HG03060 (cell line): ENCODE results near the gene ZCWPW1.
"Not testable (repeated sequence)": the region's sequence is repeated elsewhere in the genome, so short reads cannot be mapped to it uniquely, and the experiment has no call there.

Source experiments
- ATAC-seq: cut with Tn5 transposase; IDR thresholded peaks from one replicate; pipeline ENCODE4 v1.9.1; 2021; ENCODE audit warnings: low read depth, moderate number of reproducible peaks; ENCODE audit not compliant: unreplicated experiment

The ZCWPW1 gene

GRCh38 chr7:100380196-100380595, 48.3 kb downstream of the ZCWPW1 start:
- no peak for ATAC-seq

DNA sequence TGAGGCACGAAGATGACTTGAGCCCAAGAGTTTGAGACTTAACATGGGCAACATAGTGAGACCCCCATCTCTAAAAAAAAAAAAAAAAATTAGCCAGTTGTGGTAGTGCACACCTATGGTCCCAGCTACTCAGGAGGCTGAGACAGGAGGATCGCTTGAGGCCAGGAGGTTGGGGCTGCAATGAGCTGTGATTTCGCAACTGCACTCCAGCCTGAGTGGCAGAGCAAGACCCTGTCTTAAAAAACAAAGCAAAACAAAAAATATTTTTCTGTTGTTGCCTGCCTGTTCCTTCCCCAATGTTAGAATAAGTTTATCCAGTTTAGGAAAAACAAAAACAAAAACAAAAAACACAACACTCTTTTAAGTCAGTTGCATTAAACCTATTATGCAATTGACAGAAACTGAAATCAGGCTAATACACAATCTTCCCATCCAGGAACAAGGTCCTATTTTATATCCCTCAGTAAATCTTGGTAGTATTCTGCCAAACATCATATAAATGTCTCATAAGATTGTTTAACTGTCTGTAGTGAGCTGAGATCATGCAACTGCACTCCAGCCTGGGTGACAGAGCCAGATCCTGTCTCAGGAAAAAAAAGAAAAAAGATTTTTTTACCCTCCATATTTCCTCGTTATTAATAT, 50.3 kb downstream of the ZCWPW1 start:
- ATAC-seq = no peak

GRCh38 chr7:100376066-100376465, 52.4 kb downstream of the ZCWPW1 start:
- no peak for ATAC-seq

DNA sequence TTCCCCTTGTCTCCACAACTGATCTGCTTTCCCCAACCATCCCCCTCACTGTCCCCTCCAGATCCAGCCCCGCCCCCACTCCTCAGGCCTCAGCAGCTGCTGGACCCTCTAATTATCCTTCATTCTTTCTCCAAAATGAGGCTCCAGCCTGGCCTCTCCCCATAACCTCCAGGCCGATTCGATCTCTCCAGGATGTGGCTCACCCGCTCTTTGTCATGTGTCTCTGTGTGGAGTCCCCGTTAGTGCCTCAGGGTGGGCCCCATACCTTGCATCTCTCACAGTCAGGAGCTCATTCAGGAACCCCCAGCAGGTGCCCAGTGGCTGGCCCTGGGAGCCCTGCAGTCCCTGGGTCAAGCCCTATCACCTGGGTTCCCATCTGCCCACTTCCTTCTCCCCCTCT, 53.9 kb downstream of the ZCWPW1 start:
- ATAC-seq = no peak

DNA sequence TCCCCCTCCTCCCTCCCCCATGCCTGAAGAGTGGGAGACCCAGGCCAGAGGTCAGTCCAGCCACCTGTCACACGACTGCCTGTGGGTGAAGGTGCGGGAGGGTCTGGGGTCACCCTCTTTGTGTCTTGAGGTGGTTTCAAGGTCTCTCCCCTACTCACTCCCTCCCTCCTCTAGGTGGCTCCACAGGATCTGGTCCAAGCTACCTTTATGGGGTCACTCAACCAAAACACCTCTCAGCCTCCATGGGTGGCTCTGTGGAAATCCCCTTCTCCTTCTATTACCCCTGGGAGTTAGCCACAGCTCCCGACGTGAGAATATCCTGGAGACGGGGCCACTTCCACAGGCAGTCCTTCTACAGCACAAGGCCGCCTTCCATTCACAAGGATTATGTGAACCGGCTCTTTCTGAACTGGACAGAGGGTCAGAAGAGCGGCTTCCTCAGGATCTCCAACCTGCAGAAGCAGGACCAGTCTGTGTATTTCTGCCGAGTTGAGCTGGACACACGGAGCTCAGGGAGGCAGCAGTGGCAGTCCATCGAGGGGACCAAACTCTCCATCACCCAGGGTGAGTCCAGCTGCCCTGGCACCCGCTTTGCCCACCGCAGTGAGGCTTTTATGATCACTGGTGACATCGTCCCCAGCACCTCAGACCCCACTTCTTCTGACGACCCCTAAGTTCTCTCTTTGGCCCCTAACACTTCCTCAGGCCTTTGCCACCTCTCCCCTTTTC, 54.5 kb downstream of the ZCWPW1 start:
- not testable (repeated sequence) for ATAC-seq

GRCh38 chr7:100373261-100373831, 55.2 kb downstream of the ZCWPW1 start, which contains the start of gene PILRA:
Gene PILRA, plus strand, starts transcription at chr7:100373487. Its CDS starts 170 bp downstream, at chr7:100373657.
- ATAC-seq = no peak

- no peak for ATAC-seq
Observed at GRCh38 chr7:100372694-100373093, 55.8 kb downstream of the ZCWPW1 start.

DNA sequence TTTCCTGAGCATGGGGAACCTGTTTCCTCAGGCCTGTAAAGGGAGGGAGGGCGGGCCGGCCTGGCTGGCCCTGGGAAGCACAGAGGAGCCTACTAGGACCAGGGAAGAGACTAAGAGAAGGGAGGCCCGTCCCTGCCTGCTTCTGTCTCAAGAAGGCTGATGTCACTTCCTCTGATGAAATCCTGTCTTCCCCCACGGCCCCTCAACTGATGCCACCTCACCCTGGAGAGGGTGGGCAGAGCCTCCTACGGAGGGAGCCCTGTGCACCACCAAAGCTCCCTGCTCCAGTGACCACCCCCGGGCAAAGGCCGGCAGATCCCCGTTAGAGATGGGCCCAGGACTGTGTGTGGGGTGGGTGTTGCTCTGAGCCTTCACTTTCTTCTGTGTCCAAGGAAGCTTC, 56.2 kb downstream of the ZCWPW1 start:
- no peak for ATAC-seq

DNA sequence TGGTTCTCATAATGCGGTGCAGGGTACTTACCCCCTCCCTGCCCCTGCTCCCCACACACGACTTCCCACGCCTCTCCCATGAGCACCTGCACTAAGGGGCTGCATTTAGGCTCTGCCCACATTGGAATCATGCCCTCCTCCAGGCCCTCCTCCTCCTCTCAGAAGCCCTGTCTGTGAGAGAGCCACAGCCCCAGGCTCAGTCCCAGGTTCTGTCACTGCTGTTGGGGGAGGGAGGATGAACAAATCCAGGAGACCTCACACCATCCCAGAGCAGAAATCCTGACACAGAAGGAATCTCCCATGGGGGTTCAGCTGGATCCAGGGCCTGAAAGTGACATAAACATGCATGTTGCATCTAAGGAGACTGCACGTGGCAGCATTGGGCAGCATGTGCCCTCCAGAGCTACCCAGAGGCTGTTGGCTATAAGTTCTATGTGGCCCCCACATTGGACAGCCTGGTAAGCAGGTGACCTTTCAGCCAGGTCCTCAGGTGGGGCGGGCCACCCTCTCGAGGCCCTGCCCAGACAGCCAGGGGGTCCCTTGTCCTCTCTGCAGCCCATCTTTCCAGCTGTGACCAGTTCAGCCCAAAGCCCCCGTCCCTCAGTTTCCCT, 56.8 kb downstream of the ZCWPW1 start:
- no peak for ATAC-seq

GRCh38 chr7:100370746-100371145, 57.8 kb downstream of the ZCWPW1 start:
- no peak for ATAC-seq

GRCh38 chr7:100370303-100370702, 58.2 kb downstream of the ZCWPW1 start:
- ATAC-seq = no peak

- ATAC-seq = peak; percentile 68
Observed at GRCh38 chr7:100369105-100369504, 59.4 kb downstream of the ZCWPW1 start.

DNA sequence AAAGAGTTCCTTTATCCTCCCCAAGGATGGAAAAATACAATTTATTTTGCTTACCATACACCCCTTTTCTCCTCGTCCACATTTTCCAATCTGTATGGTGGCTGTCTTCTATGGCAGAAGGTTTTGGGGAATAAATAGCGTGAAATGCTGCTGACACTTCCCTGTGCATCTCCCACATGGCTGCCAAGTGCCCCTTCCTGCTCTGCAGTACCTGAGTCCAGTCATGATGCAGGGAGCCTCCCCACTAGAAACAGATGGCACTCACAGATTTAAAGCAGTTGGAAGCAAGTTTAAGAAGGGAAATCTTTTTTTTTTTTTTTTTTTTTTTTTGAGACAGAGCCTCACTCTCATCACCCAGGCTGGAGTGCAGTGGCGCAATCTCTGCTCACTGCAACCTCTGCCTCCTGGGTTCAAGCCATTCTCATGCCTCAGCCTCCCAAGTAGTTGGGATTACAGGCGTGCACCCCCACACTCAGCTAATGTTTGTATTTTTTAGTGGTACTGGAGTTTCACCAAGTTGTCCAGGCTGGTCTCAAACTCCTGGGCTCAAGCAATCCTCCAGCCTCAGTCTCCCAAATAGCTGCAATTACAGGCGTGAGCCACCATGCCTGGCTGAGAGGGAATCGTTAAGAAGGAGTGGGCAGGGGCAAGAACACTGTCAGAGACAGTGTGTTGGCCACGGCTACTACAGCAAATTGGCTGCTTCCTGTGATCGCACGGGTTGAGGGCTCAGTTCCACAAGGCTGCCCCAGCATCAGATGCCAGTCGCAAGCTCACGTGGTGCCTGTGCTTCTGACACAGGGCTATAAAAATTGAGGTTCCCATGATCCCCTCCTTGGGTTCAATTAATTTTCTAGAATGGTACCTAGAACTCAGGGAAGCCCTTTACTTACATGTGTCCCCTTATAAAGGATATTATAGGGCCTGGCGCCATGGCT, 60.6 kb downstream of the ZCWPW1 start:
- ATAC-seq = no peak

GRCh38 chr7:100367251-100367620, 61.3 kb downstream of the ZCWPW1 start:
- no peak for ATAC-seq

DNA sequence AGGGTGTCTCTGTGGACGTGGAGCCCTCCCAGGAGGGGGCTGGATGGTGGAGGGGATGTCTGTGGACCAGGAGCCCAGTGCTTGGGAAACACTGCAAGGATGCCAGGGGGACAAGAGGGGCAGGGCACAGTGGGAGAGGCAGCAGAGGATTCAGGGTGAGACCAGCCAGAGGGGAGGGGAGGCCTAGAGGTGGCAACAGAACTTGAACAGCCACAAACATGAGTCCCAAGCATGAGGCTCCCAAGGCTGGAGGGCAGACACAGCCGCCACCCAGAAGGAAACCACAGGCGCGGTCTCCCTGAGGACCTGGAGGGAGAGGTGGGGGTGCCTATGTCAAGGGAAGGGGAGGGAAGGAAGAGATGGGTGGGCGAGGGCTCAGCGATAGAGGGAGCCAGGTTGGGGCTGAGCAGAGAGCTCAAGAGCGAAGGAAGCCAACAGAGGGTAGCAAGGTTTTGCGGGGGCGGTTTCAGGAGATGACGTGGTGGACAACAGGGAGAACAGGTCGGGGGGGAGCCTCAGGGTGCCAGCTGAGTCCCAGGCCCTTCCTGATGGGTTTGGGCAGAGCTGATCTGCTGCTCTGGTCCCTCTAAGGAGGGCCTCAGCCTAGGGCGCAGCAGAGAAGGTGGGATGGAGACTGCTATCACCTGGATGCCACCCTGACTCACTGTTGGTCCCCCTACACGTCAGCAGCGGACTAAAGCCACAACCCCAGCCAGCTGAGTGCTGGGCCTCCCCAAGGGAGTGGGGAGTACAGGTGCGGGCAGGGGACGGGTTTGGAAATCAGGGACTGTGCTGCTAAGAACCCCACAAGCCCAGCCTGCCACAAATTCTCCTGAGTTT, 61.9 kb downstream of the ZCWPW1 start:
- ATAC-seq = no peak

DNA sequence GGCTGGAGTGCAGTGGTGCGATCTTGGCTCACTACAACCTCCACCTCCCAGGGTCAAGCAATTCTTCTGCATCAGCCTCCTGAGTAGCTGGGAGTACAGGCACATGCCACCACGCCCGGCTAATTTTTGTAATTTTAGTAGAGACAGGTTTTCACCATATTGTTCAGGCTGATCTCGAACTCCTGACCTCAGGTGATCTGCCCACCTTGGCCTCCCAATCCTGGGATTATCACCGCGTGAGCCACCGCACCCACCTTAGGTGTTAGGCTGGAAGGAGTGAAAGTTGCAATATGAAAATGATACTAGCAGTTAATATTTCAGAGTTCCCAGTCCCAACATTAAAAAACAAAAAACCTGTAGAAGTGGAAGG, 62.5 kb downstream of the ZCWPW1 start:
- ATAC-seq = not testable (repeated sequence)

DNA sequence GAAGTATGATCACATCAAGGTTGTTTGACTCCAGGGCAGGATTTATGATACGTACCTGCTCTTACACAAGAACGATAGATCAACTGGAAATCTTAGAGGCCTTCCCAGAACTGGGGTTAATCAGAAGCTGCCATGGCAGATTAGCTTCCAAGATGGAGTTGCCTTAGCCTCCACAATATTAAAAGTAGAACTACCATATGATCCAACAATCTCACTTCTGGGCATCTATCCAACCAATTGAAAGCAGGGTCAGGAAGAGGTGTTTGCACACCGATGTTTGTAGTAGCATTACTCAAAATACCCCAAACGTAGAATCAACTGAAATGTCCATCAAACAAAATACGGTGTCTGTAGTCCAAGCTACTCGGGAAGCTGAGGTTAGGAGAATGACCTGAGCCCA, 64.0 kb downstream of the ZCWPW1 start:
- ATAC-seq = no peak

DNA sequence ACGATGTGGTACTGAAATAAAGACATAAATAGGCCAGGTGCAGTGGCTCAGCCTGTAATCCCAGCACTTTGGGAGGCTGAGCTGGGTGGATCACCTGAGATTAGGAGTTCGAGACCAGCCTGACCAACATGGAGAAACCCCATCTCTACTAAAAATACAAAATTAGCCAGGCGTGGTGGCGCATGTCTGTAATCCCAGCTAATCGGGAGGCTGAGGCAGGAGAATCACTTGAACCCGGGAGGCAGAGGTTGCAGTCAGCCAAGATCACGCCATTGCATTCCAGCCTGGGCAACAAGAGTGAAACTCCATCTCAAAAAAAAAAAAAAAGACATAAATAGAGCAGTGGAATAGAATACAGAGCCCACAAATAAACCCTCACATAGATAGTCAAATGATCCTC, 64.7 kb downstream of the ZCWPW1 start:
- ATAC-seq = not testable (repeated sequence)

DNA sequence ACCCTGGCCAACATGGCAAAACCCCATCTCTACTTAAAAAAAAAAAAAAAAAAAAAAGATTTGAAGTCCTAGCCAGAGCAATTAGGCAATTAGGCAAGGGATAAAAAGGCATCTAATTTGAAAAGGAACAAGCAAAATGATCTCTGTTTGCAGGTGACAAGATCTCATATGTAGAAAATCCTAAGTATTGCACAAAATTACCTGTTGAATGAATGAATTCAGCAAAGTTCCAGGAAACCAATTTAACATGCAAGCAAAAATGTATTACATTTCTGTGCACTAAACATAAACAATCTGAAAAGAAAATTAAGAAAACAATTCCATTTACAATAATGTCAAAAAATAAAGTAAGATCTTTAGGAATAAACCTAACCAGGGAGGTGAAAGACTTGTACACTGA, 65.4 kb downstream of the ZCWPW1 start:
- no peak for ATAC-seq
